ENCODE data around the gene GABRB3. TPM values are rescaled to one million over a fixed set of nuclear protein-coding genes. Genes with fewer than 3 reads are reported as not detected.

GABRB3 gene
- polyA plus RNA-seq, 2 of the 4 experiments (the other 2 are of a cell fraction): 81.9 to 129 TPM

DNA sequence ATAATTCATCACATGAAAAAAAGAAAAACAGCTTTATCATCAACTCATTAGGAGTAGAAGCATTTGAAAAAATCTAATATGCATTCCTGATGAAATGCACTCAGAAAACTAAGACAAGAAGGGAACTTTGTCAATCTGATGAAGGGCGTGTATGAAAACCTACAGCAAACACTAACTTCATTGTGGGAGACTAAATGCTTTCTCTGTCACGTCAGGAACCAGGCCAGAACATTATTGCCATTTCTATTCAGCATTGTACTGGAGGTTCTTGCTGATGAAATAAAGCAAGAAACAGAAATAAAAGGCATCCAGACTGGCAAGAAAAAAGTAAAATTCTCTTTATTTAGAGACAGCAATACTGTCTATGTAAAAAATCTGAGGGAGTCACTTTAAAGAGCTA, 235.2 kb downstream of the GABRB3 start (continued):
- TF ChIP-seq, protein P1, sequence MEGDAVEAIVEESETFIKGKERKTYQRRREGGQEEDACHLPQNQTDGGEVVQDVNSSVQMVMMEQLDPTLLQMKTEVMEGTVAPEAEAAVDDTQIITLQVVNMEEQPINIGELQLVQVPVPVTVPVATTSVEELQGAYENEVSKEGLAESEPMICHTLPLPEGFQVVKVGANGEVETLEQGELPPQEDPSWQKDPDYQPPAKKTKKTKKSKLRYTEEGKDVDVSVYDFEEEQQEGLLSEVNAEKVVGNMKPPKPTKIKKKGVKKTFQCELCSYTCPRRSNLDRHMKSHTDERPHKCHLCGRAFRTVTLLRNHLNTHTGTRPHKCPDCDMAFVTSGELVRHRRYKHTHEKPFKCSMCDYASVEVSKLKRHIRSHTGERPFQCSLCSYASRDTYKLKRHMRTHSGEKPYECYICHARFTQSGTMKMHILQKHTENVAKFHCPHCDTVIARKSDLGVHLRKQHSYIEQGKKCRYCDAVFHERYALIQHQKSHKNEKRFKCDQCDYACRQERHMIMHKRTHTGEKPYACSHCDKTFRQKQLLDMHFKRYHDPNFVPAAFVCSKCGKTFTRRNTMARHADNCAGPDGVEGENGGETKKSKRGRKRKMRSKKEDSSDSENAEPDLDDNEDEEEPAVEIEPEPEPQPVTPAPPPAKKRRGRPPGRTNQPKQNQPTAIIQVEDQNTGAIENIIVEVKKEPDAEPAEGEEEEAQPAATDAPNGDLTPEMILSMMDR (IDR thresholded peaks at IDR 0.05): no peak
- TF ChIP-seq ZC3H11A (IDR thresholded peaks at IDR 0.05) (no peak), TP53 (CRISPR knock-in tag; IDR thresholded peaks at IDR 0.05) (no peak), NR3C1 (IDR thresholded peaks at IDR 0.05) (no peak), HOXB5 (CRISPR knock-in tag; IDR thresholded peaks at IDR 0.05) (no peak)
- TF ChIP-seq, protein P2, sequence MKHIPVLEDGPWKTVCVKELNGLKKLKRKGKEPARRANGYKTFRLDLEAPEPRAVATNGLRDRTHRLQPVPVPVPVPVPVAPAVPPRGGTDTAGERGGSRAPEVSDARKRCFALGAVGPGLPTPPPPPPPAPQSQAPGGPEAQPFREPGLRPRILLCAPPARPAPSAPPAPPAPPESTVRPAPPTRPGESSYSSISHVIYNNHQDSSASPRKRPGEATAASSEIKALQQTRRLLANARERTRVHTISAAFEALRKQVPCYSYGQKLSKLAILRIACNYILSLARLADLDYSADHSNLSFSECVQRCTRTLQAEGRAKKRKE (CRISPR knock-in tag; IDR thresholded peaks at IDR 0.05; ENCODE audit: low read depth): no peak

DNA sequence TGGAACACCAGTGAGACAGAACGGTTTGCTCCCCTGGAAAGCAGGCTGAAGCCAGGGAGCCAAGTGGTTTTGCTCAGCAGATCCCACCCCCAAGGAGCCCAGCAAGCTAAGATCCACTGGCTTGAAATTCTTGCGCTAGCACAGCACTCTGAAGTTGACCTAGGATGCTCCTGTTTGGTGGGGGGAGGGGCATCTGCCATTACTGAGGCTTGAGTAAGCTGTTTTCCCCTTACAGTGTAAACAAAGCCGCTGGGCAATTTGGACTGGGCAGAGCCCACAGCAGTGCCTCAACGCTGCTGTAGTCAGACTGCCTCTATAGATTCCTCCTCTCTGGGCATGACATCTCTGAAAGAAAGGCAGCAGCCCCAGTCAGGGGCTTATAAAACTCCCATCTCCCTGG, 241.4 kb downstream of the GABRB3 start:
- POLR2A ChIA-PET: no interaction called here
- H3K4me3 ChIP-seq: no peak overlapping the region
- no peak for ATAC-seq
- no peak for DNase-seq (ENCODE audit: low read depth in 1 of 2, low spot score in 1 of 2)
- H3K4me1 ChIP-seq: no peaks in the 10 kb centered on the region
- no peak overlapping the region; a peak in 1 of 6 replicates for H3K27ac ChIP-seq
- H3K9me3 ChIP-seq: peaks cover 42% of the 10 kb centered on the region
- CTCF ChIA-PET: no interaction called here
- TF ChIP-seq HOXA7 (CRISPR knock-in tag; IDR thresholded peaks at IDR 0.05) (no peak), BHLHE40 (IDR thresholded peaks at IDR 0.05; ENCODE audit: low read depth, low read length) (no peak), JUN (IDR thresholded peaks at IDR 0.05) (no peak), CBX2 (IDR thresholded peaks at IDR 0.05; ENCODE audit: borderline replicate concordance, low read depth) (no peak), SREBF2 (IDR thresholded peaks at IDR 0.05) (no peak), HEYL (CRISPR knock-in tag; IDR thresholded peaks at IDR 0.05) (no peak), ZSCAN20 (CRISPR knock-in tag; IDR thresholded peaks at IDR 0.05) (no peak), TFCP2L1 (CRISPR knock-in tag; IDR thresholded peaks at IDR 0.05) (no peak), HOXB13 (CRISPR knock-in tag; IDR thresholded peaks at IDR 0.05; ENCODE audit: low read depth) (no peak), EP300 (IDR thresholded peaks at IDR 0.05) (no peak), JUNB (IDR thresholded peaks at IDR 0.05) (no peak), CBX8 (IDR thresholded peaks at IDR 0.05) (no peak), ZNF302 (CRISPR knock-in tag; IDR thresholded peaks at IDR 0.05) (no peak), GATA3 (IDR thresholded peaks at IDR 0.05; ENCODE audit: borderline replicate concordance) (no peak), ZC3H11A (IDR thresholded peaks at IDR 0.05) (no peak)
- TF ChIP-seq, protein P3, sequence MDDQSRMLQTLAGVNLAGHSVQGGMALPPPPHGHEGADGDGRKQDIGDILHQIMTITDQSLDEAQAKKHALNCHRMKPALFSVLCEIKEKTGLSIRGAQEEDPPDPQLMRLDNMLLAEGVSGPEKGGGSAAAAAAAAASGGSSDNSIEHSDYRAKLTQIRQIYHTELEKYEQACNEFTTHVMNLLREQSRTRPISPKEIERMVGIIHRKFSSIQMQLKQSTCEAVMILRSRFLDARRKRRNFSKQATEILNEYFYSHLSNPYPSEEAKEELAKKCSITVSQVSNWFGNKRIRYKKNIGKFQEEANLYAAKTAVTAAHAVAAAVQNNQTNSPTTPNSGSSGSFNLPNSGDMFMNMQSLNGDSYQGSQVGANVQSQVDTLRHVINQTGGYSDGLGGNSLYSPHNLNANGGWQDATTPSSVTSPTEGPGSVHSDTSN (IDR thresholded peaks at IDR 0.05): no peak
- TF ChIP-seq, protein P4, sequence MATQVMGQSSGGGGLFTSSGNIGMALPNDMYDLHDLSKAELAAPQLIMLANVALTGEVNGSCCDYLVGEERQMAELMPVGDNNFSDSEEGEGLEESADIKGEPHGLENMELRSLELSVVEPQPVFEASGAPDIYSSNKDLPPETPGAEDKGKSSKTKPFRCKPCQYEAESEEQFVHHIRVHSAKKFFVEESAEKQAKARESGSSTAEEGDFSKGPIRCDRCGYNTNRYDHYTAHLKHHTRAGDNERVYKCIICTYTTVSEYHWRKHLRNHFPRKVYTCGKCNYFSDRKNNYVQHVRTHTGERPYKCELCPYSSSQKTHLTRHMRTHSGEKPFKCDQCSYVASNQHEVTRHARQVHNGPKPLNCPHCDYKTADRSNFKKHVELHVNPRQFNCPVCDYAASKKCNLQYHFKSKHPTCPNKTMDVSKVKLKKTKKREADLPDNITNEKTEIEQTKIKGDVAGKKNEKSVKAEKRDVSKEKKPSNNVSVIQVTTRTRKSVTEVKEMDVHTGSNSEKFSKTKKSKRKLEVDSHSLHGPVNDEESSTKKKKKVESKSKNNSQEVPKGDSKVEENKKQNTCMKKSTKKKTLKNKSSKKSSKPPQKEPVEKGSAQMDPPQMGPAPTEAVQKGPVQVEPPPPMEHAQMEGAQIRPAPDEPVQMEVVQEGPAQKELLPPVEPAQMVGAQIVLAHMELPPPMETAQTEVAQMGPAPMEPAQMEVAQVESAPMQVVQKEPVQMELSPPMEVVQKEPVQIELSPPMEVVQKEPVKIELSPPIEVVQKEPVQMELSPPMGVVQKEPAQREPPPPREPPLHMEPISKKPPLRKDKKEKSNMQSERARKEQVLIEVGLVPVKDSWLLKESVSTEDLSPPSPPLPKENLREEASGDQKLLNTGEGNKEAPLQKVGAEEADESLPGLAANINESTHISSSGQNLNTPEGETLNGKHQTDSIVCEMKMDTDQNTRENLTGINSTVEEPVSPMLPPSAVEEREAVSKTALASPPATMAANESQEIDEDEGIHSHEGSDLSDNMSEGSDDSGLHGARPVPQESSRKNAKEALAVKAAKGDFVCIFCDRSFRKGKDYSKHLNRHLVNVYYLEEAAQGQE (IDR thresholded peaks at IDR 0.05): no peak
- FAIRE-seq: no peak
- H3K4me2 ChIP-seq: no peak overlapping the region
- WGBS (ENCODE audit: missing lambda C conversion rate): 30% methylated on average over 4 of the region's 4 CpGs
